ENCODE measurements around the gene COL17A1.

DNA sequence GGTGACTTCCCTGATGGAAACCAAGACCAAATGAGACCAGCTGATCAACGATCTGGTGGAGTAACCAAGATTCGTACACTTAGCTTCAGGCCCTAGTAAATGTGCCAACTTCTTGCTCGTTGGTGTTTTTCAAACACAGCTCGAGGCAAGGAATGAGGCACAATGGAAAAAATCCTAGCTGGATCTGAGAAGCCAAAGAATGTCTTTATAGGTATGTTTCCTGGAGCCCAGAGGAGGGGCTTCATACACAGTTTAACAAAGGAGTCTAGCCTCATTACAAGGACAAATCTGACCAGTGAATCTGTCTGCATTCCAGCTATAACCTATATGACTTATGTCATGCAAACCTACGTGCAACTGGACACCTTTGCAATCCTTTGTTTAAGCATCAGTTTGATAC lies 3.7 kb downstream of the COL17A1 start:
- TF ChIP-seq, protein P1, sequence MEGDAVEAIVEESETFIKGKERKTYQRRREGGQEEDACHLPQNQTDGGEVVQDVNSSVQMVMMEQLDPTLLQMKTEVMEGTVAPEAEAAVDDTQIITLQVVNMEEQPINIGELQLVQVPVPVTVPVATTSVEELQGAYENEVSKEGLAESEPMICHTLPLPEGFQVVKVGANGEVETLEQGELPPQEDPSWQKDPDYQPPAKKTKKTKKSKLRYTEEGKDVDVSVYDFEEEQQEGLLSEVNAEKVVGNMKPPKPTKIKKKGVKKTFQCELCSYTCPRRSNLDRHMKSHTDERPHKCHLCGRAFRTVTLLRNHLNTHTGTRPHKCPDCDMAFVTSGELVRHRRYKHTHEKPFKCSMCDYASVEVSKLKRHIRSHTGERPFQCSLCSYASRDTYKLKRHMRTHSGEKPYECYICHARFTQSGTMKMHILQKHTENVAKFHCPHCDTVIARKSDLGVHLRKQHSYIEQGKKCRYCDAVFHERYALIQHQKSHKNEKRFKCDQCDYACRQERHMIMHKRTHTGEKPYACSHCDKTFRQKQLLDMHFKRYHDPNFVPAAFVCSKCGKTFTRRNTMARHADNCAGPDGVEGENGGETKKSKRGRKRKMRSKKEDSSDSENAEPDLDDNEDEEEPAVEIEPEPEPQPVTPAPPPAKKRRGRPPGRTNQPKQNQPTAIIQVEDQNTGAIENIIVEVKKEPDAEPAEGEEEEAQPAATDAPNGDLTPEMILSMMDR (conservative IDR thresholded peaks at IDR 0.05; ENCODE audit: low read depth, low read length) = no peak
- TF ChIP-seq EZH2 (IDR thresholded peaks at IDR 0.05; ENCODE audit: borderline replicate concordance, low read depth, low read length, poor library complexity, severe bottlenecking) = no peak
